ENCODE measurements around the gene RPS16. TPM values are rescaled to one million over a fixed set of nuclear protein-coding genes. Genes with fewer than 3 reads are reported as not detected.

The RPS16 gene
- total RNA-seq, 1 donor from 2014 or later: 4,002 TPM

DNA sequence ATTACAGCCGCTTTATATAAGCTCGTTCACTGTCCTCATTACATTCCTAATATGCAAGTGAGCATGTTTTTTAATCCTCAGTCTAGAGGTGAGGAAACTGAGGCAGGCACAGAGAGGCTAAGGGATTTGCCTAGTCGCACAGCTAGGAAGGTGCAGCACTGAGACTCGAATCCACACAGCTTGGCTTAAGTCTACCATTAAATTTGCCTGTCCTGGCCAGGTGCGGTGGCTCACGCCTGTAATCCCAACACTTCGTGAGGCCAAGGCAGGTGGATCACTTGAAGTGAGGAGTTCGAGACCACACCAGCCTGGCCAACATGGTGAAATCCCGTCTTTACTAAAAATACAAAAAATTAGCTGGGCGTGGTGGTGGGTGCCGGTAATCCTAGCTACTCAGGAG, 8.0 kb downstream of the RPS16 start:
- ATAC-seq (ENCODE audit: low read depth) (no peak), DNase-seq (no peak)
- no peak overlapping the region for H3K4me3 Mint-ChIP-seq
- TF ChIP-seq, protein P1, sequence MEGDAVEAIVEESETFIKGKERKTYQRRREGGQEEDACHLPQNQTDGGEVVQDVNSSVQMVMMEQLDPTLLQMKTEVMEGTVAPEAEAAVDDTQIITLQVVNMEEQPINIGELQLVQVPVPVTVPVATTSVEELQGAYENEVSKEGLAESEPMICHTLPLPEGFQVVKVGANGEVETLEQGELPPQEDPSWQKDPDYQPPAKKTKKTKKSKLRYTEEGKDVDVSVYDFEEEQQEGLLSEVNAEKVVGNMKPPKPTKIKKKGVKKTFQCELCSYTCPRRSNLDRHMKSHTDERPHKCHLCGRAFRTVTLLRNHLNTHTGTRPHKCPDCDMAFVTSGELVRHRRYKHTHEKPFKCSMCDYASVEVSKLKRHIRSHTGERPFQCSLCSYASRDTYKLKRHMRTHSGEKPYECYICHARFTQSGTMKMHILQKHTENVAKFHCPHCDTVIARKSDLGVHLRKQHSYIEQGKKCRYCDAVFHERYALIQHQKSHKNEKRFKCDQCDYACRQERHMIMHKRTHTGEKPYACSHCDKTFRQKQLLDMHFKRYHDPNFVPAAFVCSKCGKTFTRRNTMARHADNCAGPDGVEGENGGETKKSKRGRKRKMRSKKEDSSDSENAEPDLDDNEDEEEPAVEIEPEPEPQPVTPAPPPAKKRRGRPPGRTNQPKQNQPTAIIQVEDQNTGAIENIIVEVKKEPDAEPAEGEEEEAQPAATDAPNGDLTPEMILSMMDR (IDR thresholded peaks at IDR 0.05): no peak
- peaks cover 13% of the 10 kb centered on the region for H3K4me1 Mint-ChIP-seq
- intact Hi-C loops (cut with micrococcal nuclease): no loop called here
- no peaks in the 10 kb centered on the region for H3K9me3 Mint-ChIP-seq
- ChIA-PET CTCF (interaction anchor here (0.7 to 1.1 kb wide), 3 partner anchors 30 to 73 kb away, joined by 3 to 5 read pairs (median 3); no protein-coding TSS in a partner anchor), POLR2A (interaction anchor here (0.7 to 11.0 kb wide), 5 partner anchors 8 to 1333 kb away, joined by 3 to 285 read pairs (median 4); partner anchors contain the start of genes MED29, PAF1, PLEKHG2 and RPS16)
- H3K27me3 Mint-ChIP-seq: no peaks in the 10 kb centered on the region
- peaks cover 35% of the 10 kb centered on the region for H3K36me3 Mint-ChIP-seq (ENCODE audit: low read depth)
- no peak overlapping the region for H3K27ac Mint-ChIP-seq

DNA sequence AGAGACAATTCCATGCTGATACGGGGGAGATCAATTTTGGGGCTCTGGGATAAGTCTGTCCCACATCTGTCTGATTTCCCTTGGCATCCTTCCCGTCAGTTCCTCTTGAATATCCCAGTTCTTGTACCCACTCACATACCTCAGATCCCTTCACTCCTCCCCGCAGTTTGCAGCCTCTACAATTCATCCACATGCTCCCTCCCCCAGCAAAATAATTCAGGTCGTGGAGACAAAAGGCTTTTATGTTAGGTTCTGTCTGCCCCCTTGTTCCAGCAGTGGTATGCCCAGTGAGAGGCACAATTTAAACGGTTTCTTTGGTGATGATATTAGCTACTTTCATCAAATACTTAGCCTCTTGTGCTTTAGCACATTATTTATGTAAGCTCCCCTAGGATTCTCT, 9.6 kb downstream of the RPS16 start:
- ATAC-seq (ENCODE audit: low read depth) (no peak), DNase-seq (no peak)
- Mint-ChIP-seq H3K4me1 (peaks cover 10% of the 10 kb centered on the region), H3K27ac (no peak overlapping the region), H3K36me3 (ENCODE audit: low read depth) (peaks cover 38% of the 10 kb centered on the region), H3K27me3 (no peaks in the 10 kb centered on the region), H3K4me3 (no peak overlapping the region), H3K9me3 (no peaks in the 10 kb centered on the region)
- ChIA-PET CTCF (interaction anchor here (0.7 kb wide), 1 partner anchor 15 kb away, joined by 3 read pairs; no protein-coding TSS in a partner anchor), POLR2A (interaction anchor here (3.2 to 11.0 kb wide), 2 partner anchors 8 to 9 kb away, joined by 31 to 285 read pairs; partner anchors contain the start of genes PLEKHG2 and RPS16)
- intact Hi-C loops (cut with micrococcal nuclease): no loop called here
- TF ChIP-seq, protein P1 (IDR thresholded peaks at IDR 0.05): no peak

DNA sequence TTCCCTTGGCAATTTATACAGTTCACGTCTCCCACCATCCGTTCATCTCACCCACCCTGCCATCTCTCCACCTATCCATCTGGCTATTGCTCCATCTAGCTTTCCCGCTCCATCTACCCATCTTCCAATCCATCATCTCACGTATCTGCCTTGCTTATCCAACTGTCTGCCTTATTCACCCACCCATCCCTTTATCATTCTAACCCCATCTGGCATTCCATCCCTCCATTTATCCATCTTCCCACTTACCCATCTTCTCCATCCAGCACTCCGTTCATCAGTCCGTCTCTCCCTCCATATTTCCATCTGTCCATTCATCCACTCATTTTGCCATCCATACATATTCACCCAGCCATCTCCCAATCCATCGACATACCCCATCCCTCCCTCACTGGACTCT, 10.0 kb downstream of the RPS16 start:
- Mint-ChIP-seq H3K27ac (no peak overlapping the region), H3K36me3 (ENCODE audit: low read depth) (peaks cover 36% of the 10 kb centered on the region), H3K4me3 (no peak overlapping the region), H3K27me3 (no peaks in the 10 kb centered on the region), H3K4me1 (peaks cover 6% of the 10 kb centered on the region), H3K9me3 (no peaks in the 10 kb centered on the region)
- ChIA-PET CTCF (interaction anchor here (0.7 kb wide), 1 partner anchor 16 kb away, joined by 3 read pairs; no protein-coding TSS in a partner anchor), POLR2A (interaction anchor here (3.2 kb wide), 1 partner anchor 10 kb away, joined by 31 read pairs; the partner anchor contains the start of gene RPS16)
- no peak for ATAC-seq (ENCODE audit: low read depth)
- TF ChIP-seq, protein P1 (IDR thresholded peaks at IDR 0.05): no peak
- intact Hi-C loops (cut with micrococcal nuclease): no loop called here
- no peak for DNase-seq

DNA sequence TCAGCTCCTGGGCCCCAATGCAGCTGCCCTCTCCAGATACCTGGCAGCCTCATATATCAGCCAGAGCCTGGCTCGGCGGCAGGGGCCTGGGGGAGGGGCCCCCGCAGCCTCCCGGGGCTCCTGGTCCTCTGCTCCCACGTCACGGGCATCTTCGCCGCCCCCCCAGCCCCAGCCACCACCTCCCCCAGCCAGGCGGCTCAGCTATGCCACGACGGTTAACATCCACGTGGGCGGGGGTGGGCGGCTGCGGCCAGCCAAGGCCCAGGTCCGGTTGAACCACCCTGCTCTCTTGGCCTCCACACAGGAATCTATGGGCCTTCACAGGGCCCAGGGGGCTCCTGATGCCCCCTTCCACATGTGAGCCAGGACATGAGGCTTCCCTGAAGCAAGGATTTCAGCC, 10.8 kb downstream of the RPS16 start:
- DNase-seq (no peak), ATAC-seq (ENCODE audit: low read depth) (no peak)
- Mint-ChIP-seq H3K4me1 (no peaks in the 10 kb centered on the region), H3K27ac (no peak overlapping the region), H3K4me3 (no peak overlapping the region), H3K27me3 (no peaks in the 10 kb centered on the region), H3K9me3 (no peaks in the 10 kb centered on the region), H3K36me3 (ENCODE audit: low read depth) (peaks cover 37% of the 10 kb centered on the region)
- TF ChIP-seq, protein P1 (IDR thresholded peaks at IDR 0.05): no peak
- intact Hi-C loops (cut with micrococcal nuclease): no loop called here
- POLR2A ChIA-PET: interaction anchor here (0.6 to 15.0 kb wide), 5 partner anchors 7 to 737 kb away, joined by 3 to 285 read pairs (median 3); partner anchors contain the start of genes PLEKHG2 and RPS16
- CTCF ChIA-PET: no interaction called here

DNA sequence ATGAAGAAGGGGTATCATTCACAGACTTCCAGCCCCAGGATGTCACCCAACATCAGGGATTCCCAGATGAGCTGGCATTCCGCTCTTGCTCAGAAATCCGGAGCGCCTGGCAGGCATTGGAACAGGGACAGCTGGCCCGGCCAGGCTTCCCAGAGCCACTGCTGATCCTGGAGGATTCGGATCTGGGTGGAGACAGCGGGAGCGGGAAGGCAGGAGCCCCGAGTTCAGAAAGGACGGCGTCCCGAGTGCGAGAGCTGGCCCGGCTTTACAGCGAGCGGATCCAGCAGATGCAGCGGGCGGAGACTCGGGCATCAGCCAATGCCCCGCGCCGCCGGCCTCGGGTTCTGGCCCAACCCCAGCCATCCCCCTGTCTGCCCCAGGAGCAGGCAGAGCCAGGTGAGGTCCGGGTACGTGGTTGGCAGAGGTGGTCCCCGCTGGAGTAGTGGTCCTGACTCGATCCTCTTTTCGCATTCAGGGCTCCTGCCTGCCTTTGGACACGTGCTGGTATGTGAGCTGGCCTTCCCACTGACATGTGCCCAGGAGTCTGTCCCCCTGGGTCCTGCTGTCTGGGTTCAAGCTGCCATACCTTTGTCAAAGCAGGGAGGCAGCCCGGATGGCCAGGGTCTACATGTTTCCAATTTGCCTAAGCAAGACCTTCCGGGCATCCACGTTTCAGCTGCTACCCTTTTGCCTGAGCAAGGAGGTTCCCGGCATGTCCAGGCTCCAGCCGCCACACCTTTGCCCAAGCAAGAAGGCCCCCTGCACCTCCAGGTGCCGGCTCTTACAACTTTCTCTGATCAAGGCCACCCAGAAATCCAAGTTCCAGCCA, 12.3 kb downstream of the RPS16 start:
- CTCF ChIA-PET: no interaction called here
- H3K4me1 Mint-ChIP-seq: no peaks in the 10 kb centered on the region
- DNase-seq (no peak), ATAC-seq (ENCODE audit: low read depth) (no peak)
- TF ChIP-seq, protein P1 (IDR thresholded peaks at IDR 0.05): no peak
- no peaks in the 10 kb centered on the region for H3K9me3 Mint-ChIP-seq
- POLR2A ChIA-PET: interaction anchor here (1.2 to 15.0 kb wide), 2 partner anchors 8 to 16 kb away, joined by 3 to 285 read pairs; partner anchors contain the start of gene RPS16
- H3K27ac Mint-ChIP-seq: no peak overlapping the region
- no peak overlapping the region for H3K4me3 Mint-ChIP-seq
- intact Hi-C loops (cut with micrococcal nuclease): no loop called here
- H3K27me3 Mint-ChIP-seq: no peaks in the 10 kb centered on the region
- H3K36me3 Mint-ChIP-seq (ENCODE audit: low read depth): peaks cover 48% of the 10 kb centered on the region

All from activated B cell treated with CpG ODN at 0.5 μM for 24 hours (primary cell).